Kidney (tissue), 14 donors: ENCODE results near the gene DNAJB2. TPM values are rescaled to one million over a fixed set of nuclear protein-coding genes. Genes with fewer than 3 reads are reported as not detected.

Experiments
- DNase-seq, 5 donors: peaks; one replicate each; pipeline ENCODE4 v3.0.0-alpha.2; 2013 to 2020
- FAIRE-seq: peaks from 2 replicates; lab custom pipeline; 2012; peaks lifted over from hg19 to GRCh38; lab: Jason Lieb, UNC
- H3K27ac ChIP-seq, 2 donors: one replicate each; pipeline ENCODE4 v1.7.0; 2013; ENCODE audit warnings: low read depth in 2 of 2, low read length in 2 of 2, inconsistent platforms in 1 of 2
- H3K27me3 ChIP-seq: one replicate; pipeline ENCODE4 v1.7.1; 2013; ENCODE audit warnings: low read length, inconsistent platforms; ENCODE audit not compliant: control insufficient read depth, insufficient read depth
- H3K36me3 ChIP-seq, 3 donors: one replicate each; pipeline versions ENCODE4 v1.7.0 to v1.7.1; 2013; ENCODE audit warnings: low read length in 3 of 3, control low read depth in 1 of 3, inconsistent platforms in 1 of 3; ENCODE audit not compliant: insufficient read depth in 3 of 3, control insufficient read depth in 2 of 3
- H3K4me1 ChIP-seq, 3 donors: one replicate each; pipeline versions ENCODE4 v1.7.0 to v1.7.1; 2013; ENCODE audit warnings: low read length in 3 of 3, inconsistent platforms in 1 of 3, low read depth in 1 of 3; ENCODE audit not compliant: control insufficient read depth in 2 of 3, insufficient read depth in 2 of 3
- H3K4me3 ChIP-seq, 3 donors: one replicate each; pipeline versions ENCODE4 v1.7.0 to v1.8.1; 2013; ENCODE audit warnings: low read length in 3 of 3, control low read depth in 1 of 3, inconsistent platforms in 1 of 3
- H3K9ac ChIP-seq, 3 donors: one replicate each; pipeline versions ENCODE4 v1.7.0 to v1.7.1; 2013; ENCODE audit warnings: low read length in 3 of 3, control low read depth in 1 of 3, inconsistent platforms in 1 of 3
- H3K9me3 ChIP-seq, 3 donors: one replicate each; pipeline versions ENCODE4 v1.7.0 to v1.7.1; 2013; ENCODE audit warnings: low read length in 3 of 3, control low read depth in 1 of 3, inconsistent platforms in 1 of 3; ENCODE audit not compliant: control insufficient read depth in 2 of 3, insufficient read depth in 1 of 3
- CTCF ChIP-seq: IDR thresholded peaks from 3 replicates; pipeline ENCODE4 v1.5.1; 2012; ENCODE audit warnings: mild to moderate bottlenecking, moderate library complexity, borderline replicate concordance; ENCODE audit not compliant: insufficient read depth; ENCODE audit errors: extremely low read depth
- intact Hi-C: fragments of 100-400 bp; cut with DNase I; formaldehyde crosslinking; loops from one replicate; pipeline ENCODE4 v1.11.1; 2022
- polyA plus RNA-seq: library from polyadenylated mRNA; stranded (reverse); fragments of 350-450 nt; fragmentation: Illumina TruSeq; extraction: RNeasy Lipid Tissue Mini Kit (QIAGEN cat#74804); gene quantifications from one replicate; pipeline ENCODE4 v1.2.3, GENCODE V29; 2014; ENCODE audit warnings: low read depth, low replicate concordance; ENCODE audit not compliant: insufficient read depth
- total RNA-seq: library from RNA; stranded (reverse); fragmentation: NEBNext Ultra II Directional; extraction: Animal tissue kit (Norgen Biotek cat#: 25700); gene quantifications from one replicate; pipeline ENCODE4 v1.2.1, GENCODE V29; 2021
- donor health status: control.
- donor health status: control.
- donor health status: control.
- donor health status: control.
- donor health status: control.
- donor health status: DM: yes; HTN: yes; CAD: no.
- donor health status: Normal renal cell carcinoma (clear cell type).

Gene DNAJB2
- total and polyA plus RNA-seq, 2 donors from 2014 or later, result 94.3 to 128 TPM

- Histone ChIP-seq H3K27me3 (no peaks in the 10 kb centered on the region), H3K4me3 (peak overlapping the region; percentile 72 to 92 (median 73)), H3K27ac (peak overlapping the region; percentile 93 to 95), H3K9ac (peak overlapping the region; percentile 47 to 92 (median 91)), H3K36me3 (peaks cover 0 to 15% (median 9%) of the 10 kb centered on the region in 3 donors), H3K4me1 (peaks cover 8 to 21% (median 16%) of the 10 kb centered on the region in 3 donors), H3K9me3 (no peaks in the 10 kb centered on the region)
- DNase-seq (peak in 2 of 5 donors; percentile 70 to 73), FAIRE-seq (no peak)
- intact Hi-C loops, result loop anchor here (10.0 kb wide), 1 partner anchor 115 kb away; the partner anchor contains the start of gene NHEJ1
- no peak for TF ChIP-seq CTCF
These were observed 850 bp downstream of the DNAJB2 start for GRCh38 chr2:219279916-219280516.

- Histone ChIP-seq H3K4me3 (no peak overlapping the region), H3K27ac (no peak overlapping the region), H3K27me3 (no peaks in the 10 kb centered on the region), H3K36me3 (peaks cover 0 to 15% (median 9%) of the 10 kb centered on the region in 3 donors), H3K9ac (no peak overlapping the region), H3K4me1 (peaks cover 8 to 21% (median 16%) of the 10 kb centered on the region in 3 donors), H3K9me3 (no peaks in the 10 kb centered on the region)
- no peak for DNase-seq
- intact Hi-C loops, result loop anchor here (10.0 kb wide), 1 partner anchor 116 kb away; the partner anchor contains the start of gene NHEJ1
- TF ChIP-seq CTCF, result no peak
- no peak for FAIRE-seq
These were observed 1.5 kb downstream of the DNAJB2 start for GRCh38 chr2:219280651-219281050.

GRCh38 chr2:219281588-219281987 lies 2.4 kb downstream of the DNAJB2 start:
- DNase-seq, result no peak
- intact Hi-C loops, result loop anchor here (10.0 kb wide), 1 partner anchor 117 kb away; the partner anchor contains the start of gene NHEJ1

More at GRCh38 chr2:219281588-219281987, 2.4 kb downstream of the DNAJB2 start:
- TF ChIP-seq CTCF, result no peak
- no peak for FAIRE-seq
- H3K9me3 ChIP-seq, result no peaks in the 10 kb centered on the region
- H3K4me3 ChIP-seq, result no peak overlapping the region
- H3K9ac ChIP-seq, result no peak overlapping the region
- no peak overlapping the region for H3K27ac ChIP-seq
- peaks cover 0 to 15% (median 9%) of the 10 kb centered on the region in 3 donors for H3K36me3 ChIP-seq
- H3K4me1 ChIP-seq, result peaks cover 8 to 24% (median 16%) of the 10 kb centered on the region in 3 donors
- no peaks in the 10 kb centered on the region for H3K27me3 ChIP-seq
